HepG2 (cell line): ENCODE results near the gene MAVS. TPM values are rescaled to one million over a fixed set of nuclear protein-coding genes. Genes with fewer than 3 reads are reported as not detected.

ENCODE experiments used
- AGO2 ChIP-seq: fragments of 200-400 bp; formaldehyde crosslinking; optimal IDR thresholded peaks from 2 replicates; pipeline ENCODE3; 2017; ENCODE audit warnings: mild to moderate bottlenecking, low read depth, low read length, moderate library complexity
- DNMT3B ChIP-seq: conservative IDR thresholded peaks from 2 replicates; pipeline ENCODE4 v1.6.1; 2016; ENCODE audit warnings: missing biosample characterization, control low read depth
- EEA1 ChIP-seq: sonication (generic); formaldehyde crosslinking; IDR thresholded peaks from 2 replicates; pipeline ENCODE4 v1.5.1; 2020; ENCODE audit warnings: mild to moderate bottlenecking, missing genetic modification reagents, borderline replicate concordance
- ELK4 ChIP-seq: sonication (generic); formaldehyde crosslinking; IDR thresholded peaks from 2 replicates; pipeline ENCODE4 v1.9.0; 2021; ENCODE audit warnings: missing genetic modification reagents, borderline replicate concordance
- ERF ChIP-seq: IDR thresholded peaks from 2 replicates; pipeline ENCODE4 v1.6.1; 2018; ENCODE audit warnings: missing biosample characterization, missing genetic modification reagents
- HINFP ChIP-seq: sonication (generic); formaldehyde crosslinking; IDR thresholded peaks from 2 replicates; pipeline ENCODE4 v1.4.0; 2020; ENCODE audit warnings: low read depth, mild to moderate bottlenecking, missing genetic modification reagents
- IKZF4 ChIP-seq: sonication (generic); formaldehyde crosslinking; IDR thresholded peaks from 2 replicates; pipeline ENCODE4 v1.5.1; 2020; ENCODE audit warnings: borderline replicate concordance, mild to moderate bottlenecking, low read depth, missing genetic modification reagents; ENCODE audit errors: not compliant biosample characterization
- IRF1 ChIP-seq: sonication (generic); formaldehyde crosslinking; IDR thresholded peaks from 2 replicates; pipeline ENCODE4 v1.4.0; 2020; ENCODE audit warnings: low read depth, mild to moderate bottlenecking, missing genetic modification reagents
- KDM6A ChIP-seq: IDR thresholded peaks from 2 replicates; pipeline ENCODE4 v1.6.1; 2016; ENCODE audit warnings: low read depth
- MTF1 ChIP-seq: sonication (generic); formaldehyde crosslinking; IDR thresholded peaks from 2 replicates; pipeline ENCODE4 v1.5.0; 2020; ENCODE audit warnings: missing genetic modification reagents
- NFYB ChIP-seq: sonication (generic); formaldehyde crosslinking; IDR thresholded peaks from 2 replicates; pipeline ENCODE4 v1.4.0; 2020; ENCODE audit warnings: missing genetic modification reagents
- RBM22 ChIP-seq: fragments of 200-400 bp; formaldehyde crosslinking; optimal IDR thresholded peaks from 2 replicates; pipeline ENCODE3; 2017; ENCODE audit warnings: mild to moderate bottlenecking, low read length, moderate library complexity
- SKIL ChIP-seq: sonication (generic); formaldehyde crosslinking; IDR thresholded peaks from 2 replicates; pipeline ENCODE4 v1.8.0; 2022; ENCODE audit warnings: missing genetic modification reagents, mild to moderate bottlenecking, moderate library complexity, borderline replicate concordance
- ZBTB42 ChIP-seq: sonication (generic); formaldehyde crosslinking; IDR thresholded peaks from 2 replicates; pipeline ENCODE4 v1.5.0; 2020; ENCODE audit warnings: mild to moderate bottlenecking, missing genetic modification reagents
- ZC3H4 ChIP-seq: sonication (generic); formaldehyde crosslinking; IDR thresholded peaks from 2 replicates; pipeline ENCODE4 v1.4.0; 2020; ENCODE audit warnings: missing genetic modification reagents, borderline replicate concordance
- ZKSCAN8 ChIP-seq: IDR thresholded peaks from 2 replicates; pipeline ENCODE4 v1.6.1; 2016; ENCODE audit warnings: borderline replicate concordance, missing genetic modification reagents, missing compliant biosample characterization
- ZNF275 ChIP-seq: sonication (generic); formaldehyde crosslinking; IDR thresholded peaks from 2 replicates; pipeline ENCODE4 v1.8.0; 2022; ENCODE audit warnings: missing genetic modification reagents, mild to moderate bottlenecking, inconsistent platforms, borderline replicate concordance
- ZNF354B ChIP-seq: sonication (generic); formaldehyde crosslinking; IDR thresholded peaks from 2 replicates; pipeline ENCODE4 v1.8.0; 2022; ENCODE audit warnings: mild to moderate bottlenecking, missing genetic modification reagents
- ZNF441 ChIP-seq: sonication (generic); formaldehyde crosslinking; IDR thresholded peaks from 2 replicates; pipeline ENCODE4 v1.7.0; 2021; ENCODE audit warnings: missing genetic modification reagents, borderline replicate concordance
- ZNF710 ChIP-seq: sonication (generic); formaldehyde crosslinking; IDR thresholded peaks from 2 replicates; pipeline ENCODE4 v1.5.0; 2020; ENCODE audit warnings: mild to moderate bottlenecking, missing genetic modification reagents, borderline replicate concordance
- ZNF782 ChIP-seq: sonication (generic); formaldehyde crosslinking; IDR thresholded peaks from 2 replicates; pipeline ENCODE4 v1.4.0; 2020; ENCODE audit warnings: missing genetic modification reagents, mild to moderate bottlenecking, borderline replicate concordance
- polyA plus RNA-seq, 8 experiments: library from polyadenylated mRNA; depleted of rRNA in 3 of 8; stranded (reverse) in 7 of 8; unstranded in 1 of 8; fragments of >200 nt; fragmentation: Illumina TruSeq in 4 of 8; extraction: Trizol in 4 of 8; gene quantifications; 2 replicates each; pipeline versions ENCODE4 v1.2.1 to v1.2.3, GENCODE V29; 2011 to 2016; ENCODE audit warnings: low read depth in 4 of 8, missing spikeins in 1 of 8, mixed read lengths in 1 of 8; ENCODE audit not compliant: insufficient read depth in 1 of 8
- total RNA-seq, 5 experiments: library from RNA; depleted of rRNA; stranded (reverse); fragments of >200 nt; fragmentation: Illumina TruSeq; extraction: Trizol; gene quantifications; 2 replicates each; pipeline ENCODE4 v1.2.3, GENCODE V29; 2016; ENCODE audit warnings: low read depth in 1 of 5

Gene MAVS
- total and polyA plus RNA-seq, 2 of the 13 experiments (the other 11 are each of a cell fraction or from before 2014, with no cell fraction given) = 27.3 to 36.6 TPM

DNA sequence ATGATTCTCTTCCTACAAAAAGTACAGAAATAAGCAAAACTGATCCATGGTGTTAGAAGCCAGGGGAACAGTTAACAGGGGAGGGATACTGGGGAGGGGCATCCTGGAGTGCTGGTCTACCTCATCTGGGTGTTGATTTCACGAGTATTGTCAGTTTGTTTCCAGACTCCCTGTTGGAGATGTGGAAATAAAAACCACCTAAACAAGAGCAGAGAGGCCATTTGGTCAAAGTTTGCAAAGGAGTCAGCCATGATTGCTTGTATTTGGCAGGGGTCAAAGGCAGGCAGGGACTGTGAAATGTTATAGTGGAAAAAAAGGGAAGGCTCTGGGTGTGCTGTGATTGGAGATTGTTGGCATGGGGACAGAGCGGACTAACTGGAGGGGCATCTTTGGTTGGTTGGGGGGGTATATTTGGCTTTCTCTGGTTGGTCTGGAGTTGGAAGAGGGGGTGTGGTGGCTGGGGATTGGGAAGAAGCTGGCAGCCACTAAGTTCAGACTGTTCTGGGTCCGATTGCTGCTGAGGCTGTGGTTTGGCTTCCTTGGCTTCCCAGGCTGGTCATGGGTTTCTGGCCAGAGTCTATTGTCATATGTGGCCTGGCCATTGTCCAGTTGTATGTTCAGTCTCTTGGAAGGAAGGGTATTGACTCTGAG, 27.7 kb downstream of the MAVS start (continued):
- no peak for TF ChIP-seq ZNF441 (CRISPR knock-in tag)
- no peak for TF ChIP-seq ERF (CRISPR knock-in tag)
- no peak for TF ChIP-seq MTF1
- no peak for TF ChIP-seq NFYB (CRISPR knock-in tag)
- TF ChIP-seq RBM22 = peak; percentile 73
- TF ChIP-seq ZBTB42 (CRISPR knock-in tag) = no peak
- no peak for TF ChIP-seq KDM6A (CRISPR knock-in tag)
- TF ChIP-seq EEA1 (CRISPR knock-in tag) = no peak
- no peak for TF ChIP-seq SKIL (CRISPR knock-in tag)
- no peak for TF ChIP-seq ELK4 (CRISPR knock-in tag)
- TF ChIP-seq ZNF782 (CRISPR knock-in tag) = no peak
- TF ChIP-seq AGO2 = peak; percentile 46
- no peak for TF ChIP-seq DNMT3B
- TF ChIP-seq IRF1 (CRISPR knock-in tag) = no peak
- TF ChIP-seq ZKSCAN8 (CRISPR knock-in tag) = no peak
- TF ChIP-seq IKZF4 (CRISPR knock-in tag) = no peak
- TF ChIP-seq ZC3H4 (CRISPR knock-in tag) = no peak
- TF ChIP-seq ZNF275 (CRISPR knock-in tag) = no peak
- TF ChIP-seq ZNF354B (CRISPR knock-in tag) = no peak
- no peak for TF ChIP-seq HINFP
- TF ChIP-seq ZNF710 = no peak
